GM12865 (cell line): ENCODE data around the gene ZNF132.

Source experiments
- DNase-seq: peaks from one replicate; pipeline ENCODE4 v3.0.0; 2010; ENCODE audit warnings: low read depth
- H3K4me3 ChIP-seq: 2 replicates; pipeline ENCODE4 v1.5.1; 2011; ENCODE audit warnings: mild to moderate bottlenecking, low read depth, low read length, control low read depth
- TF ChIP-seq, protein P1 (sequence below): IDR thresholded peaks from 2 replicates; pipeline ENCODE4 v1.5.1; 2011; ENCODE audit warnings: low read length, control low read depth, low read depth, inconsistent platforms; ENCODE audit not compliant: insufficient read depth; ENCODE audit errors: missing control alignments

ZNF132 gene

DNA sequence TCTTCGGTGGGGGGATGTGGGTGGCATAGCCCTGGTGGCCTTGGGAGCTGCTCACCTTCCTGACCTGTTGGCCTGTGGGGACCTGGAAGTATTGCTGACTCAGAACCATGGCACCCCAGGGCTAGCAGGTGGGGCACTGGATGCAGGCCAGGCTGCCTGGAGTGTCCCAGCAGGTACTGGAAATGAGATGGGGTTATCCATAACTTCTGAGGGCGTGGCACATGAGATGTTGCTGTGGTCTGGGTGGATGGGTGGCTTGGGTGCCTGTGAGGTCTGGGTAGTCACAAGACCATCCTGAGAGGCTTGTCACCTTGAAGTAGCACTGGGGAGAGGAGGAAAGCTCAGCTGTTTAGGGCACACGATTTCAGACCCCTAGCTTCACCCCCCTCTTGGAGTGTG is 45.1 kb downstream of the ZNF132 start:
- TF ChIP-seq, protein P1, sequence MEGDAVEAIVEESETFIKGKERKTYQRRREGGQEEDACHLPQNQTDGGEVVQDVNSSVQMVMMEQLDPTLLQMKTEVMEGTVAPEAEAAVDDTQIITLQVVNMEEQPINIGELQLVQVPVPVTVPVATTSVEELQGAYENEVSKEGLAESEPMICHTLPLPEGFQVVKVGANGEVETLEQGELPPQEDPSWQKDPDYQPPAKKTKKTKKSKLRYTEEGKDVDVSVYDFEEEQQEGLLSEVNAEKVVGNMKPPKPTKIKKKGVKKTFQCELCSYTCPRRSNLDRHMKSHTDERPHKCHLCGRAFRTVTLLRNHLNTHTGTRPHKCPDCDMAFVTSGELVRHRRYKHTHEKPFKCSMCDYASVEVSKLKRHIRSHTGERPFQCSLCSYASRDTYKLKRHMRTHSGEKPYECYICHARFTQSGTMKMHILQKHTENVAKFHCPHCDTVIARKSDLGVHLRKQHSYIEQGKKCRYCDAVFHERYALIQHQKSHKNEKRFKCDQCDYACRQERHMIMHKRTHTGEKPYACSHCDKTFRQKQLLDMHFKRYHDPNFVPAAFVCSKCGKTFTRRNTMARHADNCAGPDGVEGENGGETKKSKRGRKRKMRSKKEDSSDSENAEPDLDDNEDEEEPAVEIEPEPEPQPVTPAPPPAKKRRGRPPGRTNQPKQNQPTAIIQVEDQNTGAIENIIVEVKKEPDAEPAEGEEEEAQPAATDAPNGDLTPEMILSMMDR = no peak
- H3K4me3 ChIP-seq = no peak overlapping the region
- DNase-seq = no peak

DNA sequence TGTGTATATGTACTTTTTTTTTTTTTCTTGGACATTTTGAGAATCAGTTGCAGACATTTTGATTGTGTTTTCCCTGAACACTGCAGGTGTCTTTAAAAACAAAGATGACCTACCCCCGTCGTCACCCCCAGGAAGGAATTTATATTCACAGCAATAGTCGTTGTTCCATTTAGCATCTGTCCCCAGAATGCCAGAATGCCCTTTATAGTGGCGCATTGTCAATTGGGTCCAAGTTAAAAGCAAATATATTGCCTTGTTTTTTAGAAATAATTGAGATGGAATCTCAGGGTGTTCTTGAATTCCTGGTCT is 46.3 kb downstream of the ZNF132 start:
- no peak for DNase-seq
- TF ChIP-seq, protein P1 = no peak
- no peak overlapping the region for H3K4me3 ChIP-seq

DNA sequence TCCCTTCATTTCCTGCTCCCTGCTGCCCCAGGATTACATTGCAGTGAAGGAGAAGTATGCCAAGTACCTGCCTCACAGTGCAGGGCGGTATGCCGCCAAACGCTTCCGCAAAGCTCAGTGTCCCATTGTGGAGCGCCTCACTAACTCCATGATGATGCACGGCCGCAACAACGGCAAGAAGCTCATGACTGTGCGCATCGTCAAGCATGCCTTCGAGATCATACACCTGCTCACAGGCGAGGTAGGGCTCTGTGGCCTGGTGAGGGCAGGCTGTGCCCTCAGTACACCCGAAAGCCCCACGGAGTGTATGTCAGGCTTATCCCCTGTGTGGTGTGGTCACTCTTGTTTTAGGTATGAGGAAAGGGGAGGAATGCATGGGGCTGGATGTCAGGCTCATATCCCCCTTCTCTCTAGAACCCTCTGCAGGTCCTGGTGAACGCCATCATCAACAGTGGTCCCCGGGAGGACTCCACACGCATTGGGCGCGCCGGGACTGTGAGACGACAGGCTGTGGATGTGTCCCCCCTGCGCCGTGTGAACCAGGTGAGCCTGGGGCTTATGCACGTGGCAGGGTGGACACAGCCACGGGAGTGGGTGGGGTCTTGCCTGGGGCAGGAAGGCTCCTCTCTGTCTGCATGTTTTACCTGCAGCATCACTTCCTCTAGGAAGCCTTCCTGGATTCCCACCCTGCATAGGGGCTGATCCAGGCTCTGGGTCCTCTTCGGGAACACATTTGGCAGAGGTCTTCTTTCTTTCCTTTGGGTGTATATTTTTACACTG is 46.8 kb downstream of the ZNF132 start:
- no peak for DNase-seq
- H3K4me3 ChIP-seq = no peak overlapping the region
- TF ChIP-seq, protein P1 = no peak

DNA sequence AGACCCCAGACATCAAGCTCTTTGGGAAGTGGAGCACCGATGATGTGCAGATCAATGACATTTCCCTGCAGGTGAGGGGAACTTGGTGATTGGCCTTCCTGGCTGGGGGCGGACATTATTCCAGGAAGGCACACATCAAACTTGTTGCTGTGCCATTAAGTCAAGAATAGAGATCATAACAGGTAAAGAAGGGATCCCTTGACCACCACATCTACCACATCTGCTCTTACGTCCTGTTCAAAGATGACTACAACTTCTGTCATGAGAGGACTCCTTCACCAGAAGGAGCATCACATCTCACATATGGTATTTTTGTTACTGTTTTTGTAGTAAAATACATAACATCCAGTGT is 51.8 kb downstream of the ZNF132 start:
- no peak for DNase-seq
- peak overlapping the region; percentile 88 for H3K4me3 ChIP-seq
- TF ChIP-seq, protein P1 = no peak

DNA sequence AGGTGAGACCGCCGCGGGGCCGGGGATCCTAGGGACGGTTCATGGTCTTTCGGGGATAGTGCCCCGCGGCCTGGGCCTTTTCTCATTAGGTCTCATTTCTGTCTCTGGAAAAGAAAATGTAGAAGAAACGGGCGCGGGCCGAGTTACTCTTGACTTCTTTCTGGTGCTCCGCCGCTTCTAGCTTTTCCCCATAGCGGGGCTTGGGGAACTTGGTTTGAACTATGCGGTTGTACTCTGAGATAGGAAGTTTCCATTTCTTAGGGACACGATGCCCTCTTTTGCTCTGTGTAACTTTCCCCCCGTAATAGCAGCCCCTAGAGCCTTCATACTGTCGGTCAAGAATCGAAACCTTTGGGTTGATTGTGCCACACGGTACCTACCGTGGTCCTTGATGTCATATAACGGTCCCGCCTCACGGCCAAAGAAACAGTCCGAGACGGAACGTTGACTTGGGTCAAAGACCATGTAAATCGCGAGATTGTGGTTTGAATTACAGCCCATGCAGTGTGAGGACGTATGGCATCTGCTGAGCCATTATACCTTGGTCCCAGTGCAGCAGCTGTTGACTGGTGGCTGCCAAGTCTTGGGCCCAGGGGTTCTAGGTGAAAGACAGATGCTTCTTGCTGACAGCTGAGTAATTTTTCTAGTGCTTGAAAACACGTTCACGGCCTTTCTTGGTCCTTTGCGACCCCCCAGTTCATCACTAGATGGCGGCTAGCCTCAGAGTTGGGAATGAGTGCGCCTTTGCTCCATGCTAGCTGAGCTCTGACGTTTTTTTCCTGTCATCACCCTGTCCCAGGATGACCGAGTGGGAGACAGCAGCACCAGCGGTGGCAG is 52.4 kb downstream of the ZNF132 start:
- H3K4me3 ChIP-seq = peak overlapping the region; percentile 88
- TF ChIP-seq, protein P1 = no peak
- no peak for DNase-seq

DNA sequence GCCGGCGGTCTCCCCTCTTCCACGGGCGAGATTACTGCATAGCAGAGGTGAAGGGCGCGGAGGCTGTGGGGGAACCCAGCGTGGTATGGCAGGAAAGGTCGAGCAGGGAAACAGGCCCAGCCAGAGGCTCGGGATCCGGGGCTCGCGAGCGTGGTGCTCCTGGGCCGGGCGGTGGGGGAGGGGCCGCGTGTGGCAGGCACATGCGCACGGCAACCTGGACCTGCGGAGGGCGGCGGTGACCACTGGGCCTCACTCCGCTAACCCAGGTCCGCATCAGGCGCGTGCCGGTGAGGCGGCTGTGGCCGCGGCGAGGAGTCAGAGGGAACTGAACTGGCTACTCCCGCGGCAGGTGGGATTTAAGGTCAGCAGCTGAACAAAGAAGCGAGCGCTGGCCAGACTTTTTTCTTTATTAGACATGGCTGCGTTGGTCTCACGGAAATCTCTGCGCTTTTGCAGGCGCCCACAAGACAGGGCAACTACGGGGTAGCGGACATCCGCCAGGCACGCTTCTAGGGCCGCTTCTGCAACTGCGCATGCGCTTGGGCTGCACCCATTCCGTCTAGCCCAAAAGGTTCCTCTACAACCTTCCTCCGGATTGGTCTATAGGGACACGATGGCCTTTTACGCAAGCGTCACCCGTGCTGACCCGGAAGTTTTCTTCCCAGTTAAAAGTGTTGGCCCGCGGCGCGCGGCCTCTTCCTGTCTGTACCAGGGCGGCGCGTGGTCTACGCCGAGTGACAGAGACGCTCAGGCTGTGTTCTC is 53.2 kb downstream of the ZNF132 start, which contains the start of gene RPS5:
RPS5 (plus strand) TSS at position 694 of the 762 bp plus-strand sequence. CDS start 869 bp downstream, outside the sequence.
- TF ChIP-seq, protein P1 = no peak
- H3K4me3 ChIP-seq = peak within 1 kb of the TSS; percentile 88
- DNase-seq = peak; percentile 99
